ENCODE measurements around the gene SLC2A10. TPM values are rescaled to one million over a fixed set of nuclear protein-coding genes. Genes with fewer than 3 reads are reported as not detected.

The SLC2A10 gene
- total RNA-seq, 1 experiment from 2014 or later = 0.05 TPM

DNA sequence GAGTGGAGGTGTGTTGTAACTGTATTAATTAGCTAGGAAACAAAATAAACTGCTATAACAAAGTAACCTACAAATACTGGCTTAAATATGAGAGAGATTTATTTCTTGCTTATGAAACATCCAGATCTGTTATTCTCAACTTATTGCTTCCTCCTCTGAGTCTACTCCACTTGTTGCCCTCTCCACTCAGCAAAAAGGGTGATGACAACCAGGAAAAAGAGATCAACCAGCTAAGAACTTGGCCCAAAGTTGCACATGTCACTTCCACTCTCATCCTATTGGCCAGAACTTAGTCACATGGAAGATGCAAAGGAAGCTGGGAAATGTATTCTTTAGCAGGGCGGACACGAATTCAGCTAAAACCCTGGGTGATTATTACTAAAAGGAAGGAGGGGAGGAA lies 15.0 kb upstream of the SLC2A10 start:
- intact Hi-C loops (cut with micrococcal nuclease) = no loop called here
- BruUV-seq (replicated peaks) = no TSS peak
- Histone ChIP-seq H3K79me2 (ENCODE audit: insufficient read depth, low read length) (no peaks in the 10 kb centered on the region), H3K36me3 (ENCODE audit: control insufficient read depth in 1 of 2, insufficient read depth in 2 of 2, low read length in 2 of 2) (no peaks in the 10 kb centered on the region), H3K27me3 (ENCODE audit: insufficient read depth, low read length) (no peaks in the 10 kb centered on the region), H3K9me3 (ENCODE audit: control insufficient read depth in 1 of 2, insufficient read depth in 1 of 2, low read depth in 1 of 2, low read length in 2 of 2) (no peaks in the 10 kb centered on the region; a peak in 1 of 4 replicates), H2AFZ (ENCODE audit: low read depth, low read length, poor library complexity, severe bottlenecking) (peak overlapping the region; percentile 77), H3K4me3 (replicated peaks in 1 of 2; ENCODE audit: low read depth in 1 of 2, low read length in 2 of 2) (no peak overlapping the region), H3K27ac (ENCODE audit: low read depth, low read length) (no peak overlapping the region), H3K9ac (ENCODE audit: low read length) (no peak overlapping the region), H3K9me2 (ENCODE audit: insufficient read depth) (no peaks in the 10 kb centered on the region), H3K4me2 (ENCODE audit: low read length) (no peak overlapping the region), H3K4me1 (ENCODE audit: control insufficient read depth in 1 of 2, insufficient read depth in 2 of 2, low read length in 2 of 2) (peaks cover 3 to 17% of the 10 kb centered on the region in 2 experiments; a peak in 2 of 4 replicates), H4K20me1 (ENCODE audit: insufficient read depth) (no peaks in the 10 kb centered on the region)
- ChIA-PET POLR2A (interaction anchor here (1.9 kb wide), 2 partner anchors 10 to 14 kb away, joined by 4 read pairs; no protein-coding TSS in a partner anchor), RAD21 (ENCODE audit: low non-redundant PET in 1 of 2, low total read pairs in 2 of 2, uncharacterized antibody in 2 of 2, unreplicated experiment in 2 of 2) (no interaction called here), CTCF (interaction anchor here (1.1 kb wide), 1 partner anchor 130 kb away, joined by 3 read pairs; no protein-coding TSS in a partner anchor)
- ATAC-seq = peak; percentile 39; the same call in 1 of the 2 replicates
- DNase-seq (ENCODE audit: low read depth, low spot score) = no peak
- TF ChIP-seq SP1 (IDR thresholded peaks at IDR 0.05; ENCODE audit: low read depth) (peak; percentile 62), FOSL1 (IDR thresholded peaks at IDR 0.05; ENCODE audit: low read depth) (no peak), RAD21 (IDR thresholded peaks at IDR 0.05; ENCODE audit: low read depth) (no peak), CBX3 (IDR thresholded peaks at IDR 0.05; ENCODE audit: low read depth) (no peak), ZFX (IDR thresholded peaks at IDR 0.05) (no peak), ELF1 (IDR thresholded peaks at IDR 0.05; ENCODE audit: borderline replicate concordance, low read depth) (0 out of 2 replicates have a peak, but pooled peaks have one; percentile 15), SIN3A (IDR thresholded peaks at IDR 0.05; ENCODE audit: low read depth) (no peak), YY1 (IDR thresholded peaks at IDR 0.05; ENCODE audit: extremely low read depth, insufficient replicate concordance, low read depth, low read length) (no peak), JUND (IDR thresholded peaks at IDR 0.05) (no peak), POLR2A (IDR thresholded peaks at IDR 0.05; ENCODE audit: borderline replicate concordance, extremely low read depth, insufficient read depth, insufficient read length) (no peak), SRF (IDR thresholded peaks at IDR 0.05; ENCODE audit: low read depth) (no peak), EGR1 (IDR thresholded peaks at IDR 0.05; ENCODE audit: low read depth) (no peak), EZH2 (IDR thresholded peaks at IDR 0.05) (no peak), ZNF274 (IDR thresholded peaks at IDR 0.05; ENCODE audit: low read depth, low read length) (no peak), EZH2phosphoT487 (IDR thresholded peaks at IDR 0.05; ENCODE audit: borderline replicate concordance) (no peak), CEBPB (IDR thresholded peaks at IDR 0.05; ENCODE audit: low read depth) (no peak), POLR2AphosphoS5 (IDR thresholded peaks at IDR 0.05; ENCODE audit: low read depth, low read length) (peak; percentile 31; the same call in 1 of the 2 replicates)
- TF ChIP-seq, protein P1, sequence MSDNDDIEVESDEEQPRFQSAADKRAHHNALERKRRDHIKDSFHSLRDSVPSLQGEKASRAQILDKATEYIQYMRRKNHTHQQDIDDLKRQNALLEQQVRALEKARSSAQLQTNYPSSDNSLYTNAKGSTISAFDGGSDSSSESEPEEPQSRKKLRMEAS (IDR thresholded peaks at IDR 0.05) = no peak
- TF ChIP-seq, protein P2, sequence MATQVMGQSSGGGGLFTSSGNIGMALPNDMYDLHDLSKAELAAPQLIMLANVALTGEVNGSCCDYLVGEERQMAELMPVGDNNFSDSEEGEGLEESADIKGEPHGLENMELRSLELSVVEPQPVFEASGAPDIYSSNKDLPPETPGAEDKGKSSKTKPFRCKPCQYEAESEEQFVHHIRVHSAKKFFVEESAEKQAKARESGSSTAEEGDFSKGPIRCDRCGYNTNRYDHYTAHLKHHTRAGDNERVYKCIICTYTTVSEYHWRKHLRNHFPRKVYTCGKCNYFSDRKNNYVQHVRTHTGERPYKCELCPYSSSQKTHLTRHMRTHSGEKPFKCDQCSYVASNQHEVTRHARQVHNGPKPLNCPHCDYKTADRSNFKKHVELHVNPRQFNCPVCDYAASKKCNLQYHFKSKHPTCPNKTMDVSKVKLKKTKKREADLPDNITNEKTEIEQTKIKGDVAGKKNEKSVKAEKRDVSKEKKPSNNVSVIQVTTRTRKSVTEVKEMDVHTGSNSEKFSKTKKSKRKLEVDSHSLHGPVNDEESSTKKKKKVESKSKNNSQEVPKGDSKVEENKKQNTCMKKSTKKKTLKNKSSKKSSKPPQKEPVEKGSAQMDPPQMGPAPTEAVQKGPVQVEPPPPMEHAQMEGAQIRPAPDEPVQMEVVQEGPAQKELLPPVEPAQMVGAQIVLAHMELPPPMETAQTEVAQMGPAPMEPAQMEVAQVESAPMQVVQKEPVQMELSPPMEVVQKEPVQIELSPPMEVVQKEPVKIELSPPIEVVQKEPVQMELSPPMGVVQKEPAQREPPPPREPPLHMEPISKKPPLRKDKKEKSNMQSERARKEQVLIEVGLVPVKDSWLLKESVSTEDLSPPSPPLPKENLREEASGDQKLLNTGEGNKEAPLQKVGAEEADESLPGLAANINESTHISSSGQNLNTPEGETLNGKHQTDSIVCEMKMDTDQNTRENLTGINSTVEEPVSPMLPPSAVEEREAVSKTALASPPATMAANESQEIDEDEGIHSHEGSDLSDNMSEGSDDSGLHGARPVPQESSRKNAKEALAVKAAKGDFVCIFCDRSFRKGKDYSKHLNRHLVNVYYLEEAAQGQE (IDR thresholded peaks at IDR 0.05; ENCODE audit: low read depth) = no peak
- TF ChIP-seq, protein P3, sequence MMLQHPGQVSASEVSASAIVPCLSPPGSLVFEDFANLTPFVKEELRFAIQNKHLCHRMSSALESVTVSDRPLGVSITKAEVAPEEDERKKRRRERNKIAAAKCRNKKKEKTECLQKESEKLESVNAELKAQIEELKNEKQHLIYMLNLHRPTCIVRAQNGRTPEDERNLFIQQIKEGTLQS (IDR thresholded peaks at IDR 0.05) = no peak
- TF ChIP-seq, protein P4, sequence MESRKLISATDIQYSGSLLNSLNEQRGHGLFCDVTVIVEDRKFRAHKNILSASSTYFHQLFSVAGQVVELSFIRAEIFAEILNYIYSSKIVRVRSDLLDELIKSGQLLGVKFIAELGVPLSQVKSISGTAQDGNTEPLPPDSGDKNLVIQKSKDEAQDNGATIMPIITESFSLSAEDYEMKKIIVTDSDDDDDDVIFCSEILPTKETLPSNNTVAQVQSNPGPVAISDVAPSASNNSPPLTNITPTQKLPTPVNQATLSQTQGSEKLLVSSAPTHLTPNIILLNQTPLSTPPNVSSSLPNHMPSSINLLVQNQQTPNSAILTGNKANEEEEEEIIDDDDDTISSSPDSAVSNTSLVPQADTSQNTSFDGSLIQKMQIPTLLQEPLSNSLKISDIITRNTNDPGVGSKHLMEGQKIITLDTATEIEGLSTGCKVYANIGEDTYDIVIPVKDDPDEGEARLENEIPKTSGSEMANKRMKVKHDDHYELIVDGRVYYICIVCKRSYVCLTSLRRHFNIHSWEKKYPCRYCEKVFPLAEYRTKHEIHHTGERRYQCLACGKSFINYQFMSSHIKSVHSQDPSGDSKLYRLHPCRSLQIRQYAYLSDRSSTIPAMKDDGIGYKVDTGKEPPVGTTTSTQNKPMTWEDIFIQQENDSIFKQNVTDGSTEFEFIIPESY (IDR thresholded peaks at IDR 0.05; ENCODE audit: extremely low read depth, insufficient replicate concordance, low read length) = no peak
- TF ChIP-seq, protein P5, sequence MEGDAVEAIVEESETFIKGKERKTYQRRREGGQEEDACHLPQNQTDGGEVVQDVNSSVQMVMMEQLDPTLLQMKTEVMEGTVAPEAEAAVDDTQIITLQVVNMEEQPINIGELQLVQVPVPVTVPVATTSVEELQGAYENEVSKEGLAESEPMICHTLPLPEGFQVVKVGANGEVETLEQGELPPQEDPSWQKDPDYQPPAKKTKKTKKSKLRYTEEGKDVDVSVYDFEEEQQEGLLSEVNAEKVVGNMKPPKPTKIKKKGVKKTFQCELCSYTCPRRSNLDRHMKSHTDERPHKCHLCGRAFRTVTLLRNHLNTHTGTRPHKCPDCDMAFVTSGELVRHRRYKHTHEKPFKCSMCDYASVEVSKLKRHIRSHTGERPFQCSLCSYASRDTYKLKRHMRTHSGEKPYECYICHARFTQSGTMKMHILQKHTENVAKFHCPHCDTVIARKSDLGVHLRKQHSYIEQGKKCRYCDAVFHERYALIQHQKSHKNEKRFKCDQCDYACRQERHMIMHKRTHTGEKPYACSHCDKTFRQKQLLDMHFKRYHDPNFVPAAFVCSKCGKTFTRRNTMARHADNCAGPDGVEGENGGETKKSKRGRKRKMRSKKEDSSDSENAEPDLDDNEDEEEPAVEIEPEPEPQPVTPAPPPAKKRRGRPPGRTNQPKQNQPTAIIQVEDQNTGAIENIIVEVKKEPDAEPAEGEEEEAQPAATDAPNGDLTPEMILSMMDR (IDR thresholded peaks at IDR 0.05 in 2 of 3, conservative IDR thresholded peaks at IDR 0.05 in 1 of 3; ENCODE audit: borderline replicate concordance in 1 of 3, insufficient read depth in 1 of 3, low read depth in 2 of 3, low read length in 2 of 3) = no peak
